Measurements from ENCODE around the gene SPRR5. TPM values are rescaled to one million over a fixed set of nuclear protein-coding genes. Genes with fewer than 3 reads are reported as not detected.

Gene SPRR5
- not detected in 2 replicates for total RNA-seq (2014; rRNA removed; shearing (Covaris generic))
- polyA plus RNA-seq (2016; fragmentation: Nextera tagmentation; extraction: Ambion mirVana), result not detected in 2 replicates
- long read RNA-seq, result 0 reads

GRCh38 chr1:152946651-152947256 lies at the start of gene SPRR5:
Gene SPRR5, plus strand, starts transcription at chr1:152947206. Its CDS starts 1,349 bp downstream, at chr1:152948555.
- H3K36me3 ChIP-seq (ENCODE audit: insufficient read depth), result no peaks in the 10 kb centered on the region
- no peaks in the 10 kb centered on the region for H3F3A ChIP-seq (replicated peaks; ENCODE audit: low read depth)
- no peak for TF ChIP-seq ZNF462 (CRISPR knock-in tag; IDR thresholded peaks at IDR 0.05)
- peaks cover 7% of the 10 kb centered on the region for H3K27me3 Mint-ChIP-seq (ENCODE audit: insufficient read depth, low read depth, poor library complexity)
- no peak within 1 kb of the TSS for H3K4me2 ChIP-seq
- no peaks in the 10 kb centered on the region for H3K79me2 ChIP-seq (replicated peaks; ENCODE audit: insufficient read depth)
- H3K4me1 Mint-ChIP-seq, result no peaks in the 10 kb centered on the region
- no peak within 1 kb of the TSS for H2AFZ ChIP-seq
- no peaks in the 10 kb centered on the region for H3K4me1 ChIP-seq (ENCODE audit: insufficient read depth)
- no peaks in the 10 kb centered on the region for H3K9me3 Mint-ChIP-seq
- ATAC-seq (no peak), DNase-seq (ENCODE audit: low spot score) (no peak)
- no peak within 1 kb of the TSS for H3K4me3 Mint-ChIP-seq
- H3K4me3 ChIP-seq, result no peak within 1 kb of the TSS
- H3K36me3 Mint-ChIP-seq (ENCODE audit: low read depth), result no peaks in the 10 kb centered on the region
- no peak within 1 kb of the TSS for H3K27ac ChIP-seq (ENCODE audit: low read depth)
- no peaks in the 10 kb centered on the region for H4K20me1 ChIP-seq (replicated peaks; ENCODE audit: insufficient read depth)
- peaks cover 5% of the 10 kb centered on the region for H3K9me2 ChIP-seq (ENCODE audit: insufficient read depth)
- peak within 1 kb of the TSS; percentile 58; the same call in 1 of the 2 replicates for H3K27ac Mint-ChIP-seq
- no peaks in the 10 kb centered on the region for H3K27me3 ChIP-seq (ENCODE audit: insufficient read depth)

GRCh38 chr1:152899027-152899426 lies 48.0 kb upstream of the SPRR5 start:
- no peak overlapping the region for H3K27ac Mint-ChIP-seq
- Histone ChIP-seq H3K27ac (ENCODE audit: low read depth) (no peak overlapping the region), H3F3A (replicated peaks; ENCODE audit: low read depth) (no peaks in the 10 kb centered on the region), H3K4me3 (no peak overlapping the region), H3K9me2 (ENCODE audit: insufficient read depth) (0 out of 2 replicates have a peak, but pooled peaks cover 5% of the 10 kb centered on the region), H3K27me3 (ENCODE audit: insufficient read depth) (no peaks in the 10 kb centered on the region), H3K4me1 (ENCODE audit: insufficient read depth) (no peaks in the 10 kb centered on the region), H3K36me3 (ENCODE audit: insufficient read depth) (no peaks in the 10 kb centered on the region), H3K4me2 (no peak overlapping the region), H3K79me2 (replicated peaks; ENCODE audit: insufficient read depth) (no peaks in the 10 kb centered on the region), H2AFZ (no peak overlapping the region), H4K20me1 (replicated peaks; ENCODE audit: insufficient read depth) (no peaks in the 10 kb centered on the region)
- H3K36me3 Mint-ChIP-seq (ENCODE audit: low read depth), result no peaks in the 10 kb centered on the region
- H3K4me1 Mint-ChIP-seq, result peaks cover 3% of the 10 kb centered on the region; the same call in 1 of the 3 replicates
- DNase-seq (ENCODE audit: low spot score) (no peak), ATAC-seq (no peak)
- no peaks in the 10 kb centered on the region for H3K27me3 Mint-ChIP-seq (ENCODE audit: insufficient read depth, low read depth, poor library complexity)
- H3K9me3 Mint-ChIP-seq, result no peaks in the 10 kb centered on the region
- H3K4me3 Mint-ChIP-seq, result no peak overlapping the region
- TF ChIP-seq EZH2phosphoT487 (IDR thresholded peaks at IDR 0.05; ENCODE audit: unreplicated experiment), result no peak
- no peak for TF ChIP-seq ETS1 (IDR thresholded peaks at IDR 0.05)
- no peak for TF ChIP-seq CREB1 (CRISPR knock-in tag; IDR thresholded peaks at IDR 0.05; ENCODE audit: low read depth)
- TF ChIP-seq CTCF (conservative IDR thresholded peaks at IDR 0.05; ENCODE audit: low read depth in 2 of 2), result no peak
- no peak for TF ChIP-seq REST (IDR thresholded peaks at IDR 0.05; ENCODE audit: unreplicated experiment)
- no peak for TF ChIP-seq EZH2 (IDR thresholded peaks at IDR 0.05; ENCODE audit: low read depth, unreplicated experiment)

All from GM23338 (cell line).